Measurements from ENCODE around the gene STK40. TPM values are rescaled to one million over a fixed set of nuclear protein-coding genes. Genes with fewer than 3 reads are reported as not detected.

The STK40 gene
- total and polyA plus RNA-seq, 9 of the 15 experiments (the other 6 are each of a cell fraction or from before 2014, with no cell fraction given), result 0.69 to 94.3 (median 39.1) TPM

DNA sequence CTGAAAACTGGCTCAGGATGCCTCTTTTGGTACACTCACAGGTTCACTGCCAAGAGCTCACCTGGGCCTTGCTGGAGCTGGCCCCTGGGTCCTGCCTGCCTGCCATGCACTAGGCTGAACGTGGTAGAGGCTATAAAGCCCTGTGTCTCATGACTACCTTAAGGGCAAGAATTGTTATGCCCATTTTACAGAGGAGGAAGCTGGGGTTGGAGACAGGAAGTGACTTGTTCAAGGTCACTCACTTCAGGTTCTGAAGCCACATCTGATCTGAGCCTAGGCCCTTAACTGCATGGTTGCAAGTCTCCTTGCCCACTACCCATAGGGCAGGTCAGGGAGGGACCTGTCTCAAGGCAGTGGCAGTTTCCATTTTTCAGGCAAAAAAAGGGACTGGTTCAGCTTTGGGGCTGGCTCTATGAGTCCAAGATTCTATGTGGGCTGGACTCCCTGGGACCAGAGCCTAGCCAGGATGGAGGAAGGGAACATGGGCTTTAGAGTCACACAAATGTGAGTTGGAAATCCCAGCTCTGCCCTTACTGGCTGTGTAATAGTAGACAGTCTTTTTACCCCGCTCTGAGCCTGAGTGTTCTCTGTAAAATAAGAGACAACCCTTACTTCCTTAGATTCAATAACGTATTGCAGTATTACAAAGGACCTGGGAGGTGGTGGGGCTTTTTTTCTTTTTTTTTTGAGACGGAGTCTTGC lies 7.8 kb downstream of the STK40 start:
- intact Hi-C loops (cut with micrococcal nuclease), result no loop called here
- peak overlapping the region in 1 of 2 experiments; percentile 46; a peak in 1 of 4 replicates for H3K9ac ChIP-seq (ENCODE audit: insufficient read depth in 1 of 2, low read depth in 2 of 2, low read length in 2 of 2)
- POLR2A ChIA-PET, result interaction anchor here (0.6 to 3.2 kb wide), 5 partner anchors 8 to 155 kb away, joined by 3 to 38 read pairs (median 5); partner anchors contain the start of genes LSM10 and STK40
- peaks cover 51% of the 10 kb centered on the region for H3K36me3 ChIP-seq (ENCODE audit: control insufficient read depth, insufficient read depth, low read length)
- H3K4me3 ChIP-seq, result no peak overlapping the region
- in situ Hi-C loops (cut with MboI), result no loop called here
- peaks cover 7% of the 10 kb centered on the region; the same call in 1 of the 2 replicates for H4K20me1 ChIP-seq (replicated peaks; ENCODE audit: control insufficient read depth, insufficient read depth, low read length)
- no peaks in the 10 kb centered on the region for H3K9me3 ChIP-seq (replicated peaks; ENCODE audit: control insufficient read depth, insufficient read depth, low read depth, low read length)
- no TSS peak for BruUV-seq (replicated peaks)
- H3K79me2 ChIP-seq (ENCODE audit: control insufficient read depth, insufficient read depth, low read length), result peaks cover 92% of the 10 kb centered on the region
- no peak overlapping the region for H3K4me2 ChIP-seq (ENCODE audit: insufficient read depth, low read length)
- H3K9me1 ChIP-seq (ENCODE audit: control insufficient read depth, insufficient read depth, low read length), result peaks cover 4% of the 10 kb centered on the region
- no peaks in the 10 kb centered on the region for H3K27me3 ChIP-seq (ENCODE audit: control insufficient read depth in 2 of 2, insufficient read depth in 2 of 2, low read length in 2 of 2)
- peaks cover 32 to 40% of the 10 kb centered on the region in 2 experiments for H3K4me1 ChIP-seq (replicated peaks in 1 of 2; ENCODE audit: control insufficient read depth in 2 of 2, insufficient read depth in 2 of 2, low read length in 2 of 2)
- TF ChIP-seq KDM1A (IDR thresholded peaks at IDR 0.05), result peak; percentile 32 to 35; a peak in 1 of 4 replicates
- peak; percentile 44 for TF ChIP-seq RBM25 (IDR thresholded peaks at IDR 0.05; ENCODE audit: low read depth, low read length, severe bottlenecking)
- TF ChIP-seq ETV1 (tag; conservative IDR thresholded peaks at IDR 0.05; ENCODE audit: low read depth), result peak; percentile 80
- no peak for TF ChIP-seq TAL1 (IDR thresholded peaks at IDR 0.05)
- no peak for TF ChIP-seq ESRRB (CRISPR knock-in tag; IDR thresholded peaks at IDR 0.05; ENCODE audit: borderline replicate concordance)
- peak; percentile 93 for TF ChIP-seq ESRRA (IDR thresholded peaks at IDR 0.05; ENCODE audit: borderline replicate concordance, low read depth)
- 0 out of 2 replicates have a peak, but pooled peaks have one; percentile 34 for TF ChIP-seq POLR2A (conservative IDR thresholded peaks at IDR 0.05)
- TF ChIP-seq BCOR (IDR thresholded peaks at IDR 0.05), result peak; percentile 75
- peak; percentile 70; the same call in 1 of the 2 replicates for TF ChIP-seq SMARCA5 (IDR thresholded peaks at IDR 0.05)
- TF ChIP-seq HDAC2 (IDR thresholded peaks at IDR 0.05), result peak; percentile 44; the same call in 1 of the 2 replicates
- no peak for TF ChIP-seq FIP1L1 (IDR thresholded peaks at IDR 0.05; ENCODE audit: low read depth, low read length, poor library complexity, severe bottlenecking)
- TF ChIP-seq, protein P1, sequence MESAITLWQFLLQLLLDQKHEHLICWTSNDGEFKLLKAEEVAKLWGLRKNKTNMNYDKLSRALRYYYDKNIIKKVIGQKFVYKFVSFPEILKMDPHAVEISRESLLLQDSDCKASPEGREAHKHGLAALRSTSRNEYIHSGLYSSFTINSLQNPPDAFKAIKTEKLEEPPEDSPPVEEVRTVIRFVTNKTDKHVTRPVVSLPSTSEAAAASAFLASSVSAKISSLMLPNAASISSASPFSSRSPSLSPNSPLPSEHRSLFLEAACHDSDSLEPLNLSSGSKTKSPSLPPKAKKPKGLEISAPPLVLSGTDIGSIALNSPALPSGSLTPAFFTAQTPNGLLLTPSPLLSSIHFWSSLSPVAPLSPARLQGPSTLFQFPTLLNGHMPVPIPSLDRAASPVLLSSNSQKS (CRISPR knock-in tag; IDR thresholded peaks at IDR 0.05), result no peak
- CTCF ChIA-PET (ENCODE audit: low intra/inter-chr PET ratio), result no interaction called here
- no peak for ATAC-seq
- H3K27ac ChIP-seq (ENCODE audit: extremely low read depth, low read depth, low read length), result peak overlapping the region; percentile 9; the same call in 2 of the 3 replicates
- 70% methylated on average over 4 of the region's 4 CpGs for WGBS (ENCODE audit: insufficient coverage, low coverage, missing lambda C conversion rate)
- no peak for DNase-seq (ENCODE audit: extremely low read depth in 1 of 4, low spot score in 3 of 4)
- FAIRE-seq, result no peak
- H2AFZ ChIP-seq (ENCODE audit: low read depth, low read length), result no peak overlapping the region
